Measurements from ENCODE around the gene AKR1C3.
"Not testable (repeated sequence)": the region's sequence is repeated elsewhere in the genome, so short reads cannot be mapped to it uniquely, and the experiment has no call there.

AKR1C3 gene

GRCh38 chr10:5103481-5103880 lies 9.3 kb downstream of the AKR1C3 start:
- no peak for DNase-seq
- TF ChIP-seq POLR2A (IDR thresholded peaks at IDR 0.05; ENCODE audit: low read length) (no peak), GATA1 (IDR thresholded peaks at IDR 0.05; ENCODE audit: low read depth, low read length) (no peak)

GRCh38 chr10:5105626-5106025 lies 11.4 kb downstream of the AKR1C3 start:
- DNase-seq = no peak
- TF ChIP-seq GATA1 (IDR thresholded peaks at IDR 0.05; ENCODE audit: low read depth, low read length) (no peak), POLR2A (IDR thresholded peaks at IDR 0.05; ENCODE audit: low read length) (no peak)

GRCh38 chr10:5106553-5106952 lies 12.3 kb downstream of the AKR1C3 start:
- no peak for DNase-seq
- TF ChIP-seq GATA1 (IDR thresholded peaks at IDR 0.05; ENCODE audit: low read depth, low read length) (no peak), POLR2A (IDR thresholded peaks at IDR 0.05; ENCODE audit: low read length) (no peak)

GRCh38 chr10:5107860-5108526 lies 13.8 kb downstream of the AKR1C3 start:
- TF ChIP-seq GATA1 (IDR thresholded peaks at IDR 0.05; ENCODE audit: low read depth, low read length) = no peak
- no peak for TF ChIP-seq POLR2A (IDR thresholded peaks at IDR 0.05; ENCODE audit: low read length)
- no peak for DNase-seq

GRCh38 chr10:5108658-5109416 lies 14.6 kb downstream of the AKR1C3 start:
- TF ChIP-seq GATA1 (IDR thresholded peaks at IDR 0.05; ENCODE audit: low read depth, low read length) (no peak), POLR2A (IDR thresholded peaks at IDR 0.05; ENCODE audit: low read length) (no peak)
- no peak for DNase-seq

- not testable (repeated sequence) for DNase-seq
Observed at GRCh38 chr10:5109861-5110260, 15.6 kb downstream of the AKR1C3 start.

GRCh38 chr10:5116621-5117020 lies 22.4 kb downstream of the AKR1C3 start:
- no peak for TF ChIP-seq GATA1 (IDR thresholded peaks at IDR 0.05; ENCODE audit: low read depth, low read length)
- no peak for TF ChIP-seq POLR2A (IDR thresholded peaks at IDR 0.05; ENCODE audit: low read length)
- no peak for DNase-seq

GRCh38 chr10:5117026-5117425 lies 22.8 kb downstream of the AKR1C3 start:
- no peak for DNase-seq
- TF ChIP-seq POLR2A (IDR thresholded peaks at IDR 0.05; ENCODE audit: low read length) (no peak), GATA1 (IDR thresholded peaks at IDR 0.05; ENCODE audit: low read depth, low read length) (no peak)

- not testable (repeated sequence) for DNase-seq
Observed at GRCh38 chr10:5119997-5120396, 25.8 kb downstream of the AKR1C3 start.

GRCh38 chr10:5123886-5124285 lies 29.7 kb downstream of the AKR1C3 start:
- DNase-seq = no peak
- no peak for TF ChIP-seq POLR2A (IDR thresholded peaks at IDR 0.05; ENCODE audit: low read length)
- no peak for TF ChIP-seq GATA1 (IDR thresholded peaks at IDR 0.05; ENCODE audit: low read depth, low read length)

GRCh38 chr10:5125315-5126044 lies 31.3 kb downstream of the AKR1C3 start:
- TF ChIP-seq POLR2A (IDR thresholded peaks at IDR 0.05; ENCODE audit: low read length) (no peak), GATA1 (IDR thresholded peaks at IDR 0.05; ENCODE audit: low read depth, low read length) (no peak)
- DNase-seq = no peak

GRCh38 chr10:5135581-5135980 lies 41.4 kb downstream of the AKR1C3 start:
- TF ChIP-seq POLR2A (IDR thresholded peaks at IDR 0.05; ENCODE audit: low read length) (no peak), GATA1 (IDR thresholded peaks at IDR 0.05; ENCODE audit: low read depth, low read length) (no peak)
- DNase-seq = no peak

- no peak for DNase-seq
- no peak for TF ChIP-seq POLR2A (IDR thresholded peaks at IDR 0.05; ENCODE audit: low read length)
- no peak for TF ChIP-seq GATA1 (IDR thresholded peaks at IDR 0.05; ENCODE audit: low read depth, low read length)
Observed at GRCh38 chr10:5136468-5137087, 42.4 kb downstream of the AKR1C3 start.

- not testable (repeated sequence) for DNase-seq
Observed at GRCh38 chr10:5137699-5138098, 43.5 kb downstream of the AKR1C3 start.
